PC-3 (cell line): ENCODE data around the gene GPSM3.

Experiments used
- CTCF ChIP-seq: fragments of 300-600 bp; sonication (generic); conservative IDR thresholded peaks from 2 replicates; pipeline ENCODE4 v1.5.1; 2017; ENCODE audit warnings: antibody characterized with exemption, low read depth, mild to moderate bottlenecking, low read length
- EZH2 ChIP-seq: fragments of 300-600 bp; sonication (generic); IDR thresholded peaks from one replicate; pipeline ENCODE4 v1.6.1; 2017; ENCODE audit warnings: antibody characterized with exemption, mild to moderate bottlenecking, low read length; ENCODE audit not compliant: unreplicated experiment
- EZH2phosphoT487 ChIP-seq: fragments of 300-600 bp; sonication (generic); IDR thresholded peaks from 2 replicates; pipeline ENCODE4 v1.6.1; 2018; ENCODE audit warnings: mild to moderate bottlenecking, antibody characterized with exemption, low read length, borderline replicate concordance

GRCh38 chr6:32178547-32179440 lies 13.6 kb downstream of the GPSM3 start:
- no peak for TF ChIP-seq CTCF
- TF ChIP-seq EZH2 = no peak
- TF ChIP-seq EZH2phosphoT487 = no peak
